HL-60 (cell line): ENCODE data around the gene N4BP2L2.

ENCODE experiments used
- CTCF ChIP-seq: IDR thresholded peaks from one replicate; pipeline ENCODE4 v1.5.1; 2011; ENCODE audit warnings: low read length, control low read depth, inconsistent platforms; ENCODE audit not compliant: insufficient read depth
- POLR2AphosphoS5 ChIP-seq: IDR thresholded peaks from 2 replicates; pipeline ENCODE4 v1.6.1; 2012; ENCODE audit warnings: low read depth
- REST ChIP-seq: IDR thresholded peaks from 2 replicates; pipeline ENCODE4 v1.6.1; 2012; ENCODE audit warnings: low read depth; ENCODE audit not compliant: insufficient replicate concordance

GRCh38 chr13:32542221-32542620, 3.6 kb upstream of the N4BP2L2 start:
- TF ChIP-seq CTCF (no peak), POLR2AphosphoS5 (no peak), REST (no peak)
